Sigmoid colon (tissue), 4 donors: Measurements from ENCODE around the gene CLEC2L.

Experiments used
- POLR2AphosphoS5 ChIP-seq, 4 donors: sonication (generic); formaldehyde crosslinking; IDR thresholded peaks; one replicate each; pipeline ENCODE4 v1.6.1; 2017; ENCODE audit warnings: antibody characterized with exemption in 4 of 4
- TF ChIP-seq, protein P1 (sequence below), 4 experiments: fragments of 450-650 bp in 3 of 4; fragments of 200-600 bp in 1 of 4; IDR thresholded peaks; one replicate each; pipeline ENCODE4 v1.5.1; 2016 to 2019; ENCODE audit warnings: antibody characterized with exemption in 4 of 4, mild to moderate bottlenecking in 3 of 4, moderate library complexity in 2 of 4

DNA sequence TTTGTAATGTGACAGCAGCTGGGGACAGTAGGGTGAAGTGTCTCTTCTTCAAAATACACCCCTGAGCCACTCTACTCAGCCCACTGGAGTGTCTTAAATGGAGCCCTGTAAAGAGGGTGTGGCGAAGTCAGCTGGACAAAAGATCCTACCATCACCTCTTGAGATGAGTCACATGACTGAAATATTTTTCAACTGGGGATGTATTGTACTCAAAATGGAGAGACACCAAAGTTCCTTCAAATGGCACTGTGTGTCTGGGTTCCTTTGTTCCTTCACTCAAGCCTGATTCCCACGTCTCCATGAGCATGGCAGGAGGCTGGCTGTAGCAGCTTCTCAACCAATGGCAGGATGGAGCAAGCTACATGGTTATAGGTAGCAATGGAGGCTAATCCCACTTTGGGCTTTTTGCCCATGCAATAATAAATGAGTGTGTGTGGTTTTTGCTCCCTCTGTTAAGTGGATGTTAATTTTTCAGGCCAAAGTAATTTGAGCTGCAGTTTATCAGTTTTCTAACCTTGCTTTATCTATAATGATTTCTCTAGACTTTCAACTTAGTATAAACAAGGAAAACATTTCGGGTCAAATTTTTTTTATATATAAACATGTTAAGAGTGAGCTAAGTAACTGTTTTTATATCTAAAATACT lies 68.2 kb downstream of the CLEC2L start:
- TF ChIP-seq, protein P1, sequence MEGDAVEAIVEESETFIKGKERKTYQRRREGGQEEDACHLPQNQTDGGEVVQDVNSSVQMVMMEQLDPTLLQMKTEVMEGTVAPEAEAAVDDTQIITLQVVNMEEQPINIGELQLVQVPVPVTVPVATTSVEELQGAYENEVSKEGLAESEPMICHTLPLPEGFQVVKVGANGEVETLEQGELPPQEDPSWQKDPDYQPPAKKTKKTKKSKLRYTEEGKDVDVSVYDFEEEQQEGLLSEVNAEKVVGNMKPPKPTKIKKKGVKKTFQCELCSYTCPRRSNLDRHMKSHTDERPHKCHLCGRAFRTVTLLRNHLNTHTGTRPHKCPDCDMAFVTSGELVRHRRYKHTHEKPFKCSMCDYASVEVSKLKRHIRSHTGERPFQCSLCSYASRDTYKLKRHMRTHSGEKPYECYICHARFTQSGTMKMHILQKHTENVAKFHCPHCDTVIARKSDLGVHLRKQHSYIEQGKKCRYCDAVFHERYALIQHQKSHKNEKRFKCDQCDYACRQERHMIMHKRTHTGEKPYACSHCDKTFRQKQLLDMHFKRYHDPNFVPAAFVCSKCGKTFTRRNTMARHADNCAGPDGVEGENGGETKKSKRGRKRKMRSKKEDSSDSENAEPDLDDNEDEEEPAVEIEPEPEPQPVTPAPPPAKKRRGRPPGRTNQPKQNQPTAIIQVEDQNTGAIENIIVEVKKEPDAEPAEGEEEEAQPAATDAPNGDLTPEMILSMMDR (IDR thresholded peaks at IDR 0.05): no peak
- TF ChIP-seq POLR2AphosphoS5 (IDR thresholded peaks at IDR 0.05): no peak
